Measurements from ENCODE around the gene JAKMIP1. TPM values are rescaled to one million over a fixed set of nuclear protein-coding genes. Genes with fewer than 3 reads are reported as not detected.

The JAKMIP1 gene
- total RNA-seq, 1 experiment from 2014 or later: not detected

DNA sequence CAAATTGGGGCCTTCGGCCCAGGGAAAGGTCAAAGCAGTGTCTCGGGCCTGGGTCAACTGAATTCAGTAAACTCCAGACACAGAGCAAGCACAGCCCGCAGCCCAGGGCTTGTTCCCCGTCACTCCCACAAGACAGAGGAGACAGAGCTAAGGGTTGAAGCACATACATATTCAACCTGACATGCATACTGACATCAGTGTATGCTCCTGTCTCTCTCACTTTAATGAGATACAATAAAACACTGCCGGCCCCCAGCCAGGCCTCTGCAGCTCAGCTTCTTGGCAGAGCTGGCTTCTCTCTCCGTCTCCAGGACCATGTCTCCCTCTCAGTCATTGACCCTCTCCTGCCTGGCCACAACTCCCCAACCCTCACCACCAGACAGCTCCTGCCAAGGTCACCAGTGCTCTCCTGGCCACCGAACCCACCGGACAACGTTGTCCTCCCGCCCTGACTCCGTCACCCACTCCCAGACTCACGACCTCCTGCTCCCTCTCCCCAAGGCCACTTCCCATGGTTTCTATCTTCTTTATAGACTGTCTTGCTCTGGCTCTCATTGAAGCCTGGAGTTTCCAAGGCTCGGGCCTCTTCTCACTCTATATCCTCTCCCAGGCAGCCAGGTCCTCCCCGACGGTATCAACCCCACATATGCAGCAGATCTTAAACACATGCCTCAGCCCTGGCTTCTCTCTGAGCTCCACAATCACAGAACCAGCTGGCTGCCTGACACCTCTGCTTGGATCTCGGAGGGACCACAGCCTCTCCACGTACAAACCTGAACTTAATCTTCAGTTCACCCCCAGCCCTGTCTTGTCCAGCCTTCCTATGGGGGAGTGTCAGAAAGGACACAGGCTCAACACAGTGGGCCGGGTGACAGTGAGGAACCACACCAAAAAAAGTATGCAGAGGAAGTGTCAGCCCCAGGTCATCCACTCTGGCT lies 114.4 kb downstream of the JAKMIP1 start:
- Histone ChIP-seq H3K9ac (ENCODE audit: low read length) (no peak overlapping the region), H3K27me3 (ENCODE audit: insufficient read depth, low read length) (peaks cover 19% of the 10 kb centered on the region), H3K27ac (ENCODE audit: low read depth, low read length) (no peak overlapping the region), H3K79me2 (ENCODE audit: insufficient read depth, low read length) (no peaks in the 10 kb centered on the region), H4K20me1 (ENCODE audit: insufficient read depth) (no peaks in the 10 kb centered on the region), H2AFZ (ENCODE audit: low read depth, low read length, poor library complexity, severe bottlenecking) (no peak overlapping the region), H3K4me2 (ENCODE audit: low read length) (no peak overlapping the region), H3K4me3 (replicated peaks in 1 of 2; ENCODE audit: low read depth in 1 of 2, low read length in 2 of 2) (no peak overlapping the region), H3K9me2 (ENCODE audit: insufficient read depth) (no peaks in the 10 kb centered on the region), H3K36me3 (ENCODE audit: control insufficient read depth in 1 of 2, insufficient read depth in 2 of 2, low read length in 2 of 2) (no peaks in the 10 kb centered on the region), H3K9me3 (ENCODE audit: control insufficient read depth in 1 of 2, insufficient read depth in 1 of 2, low read depth in 1 of 2, low read length in 2 of 2) (no peaks in the 10 kb centered on the region), H3K4me1 (ENCODE audit: control insufficient read depth in 1 of 2, insufficient read depth in 2 of 2, low read length in 2 of 2) (no peaks in the 10 kb centered on the region)
- ATAC-seq (no peak), DNase-seq (ENCODE audit: low read depth, low spot score) (no peak)
- RAD21 ChIA-PET (ENCODE audit: low non-redundant PET in 1 of 2, low total read pairs in 2 of 2, uncharacterized antibody in 2 of 2, unreplicated experiment in 2 of 2): interaction anchor here in 1 of 2 experiments (0.6 kb wide), 1 partner anchor 88 kb away, joined by 3 read pairs; no protein-coding TSS in a partner anchor
- BruUV-seq (replicated peaks): no TSS peak
- POLR2A ChIA-PET: no interaction called here
- CTCF ChIA-PET: interaction anchor here (1.2 to 5.3 kb wide), 3 partner anchors 87 to 88 kb away, joined by 3 to 45 read pairs (median 4); no protein-coding TSS in a partner anchor
- intact Hi-C loops (cut with micrococcal nuclease): loop anchor here (5.0 kb wide), 1 partner anchor 264 kb away; no protein-coding TSS in a partner anchor
- TF ChIP-seq, protein P1, sequence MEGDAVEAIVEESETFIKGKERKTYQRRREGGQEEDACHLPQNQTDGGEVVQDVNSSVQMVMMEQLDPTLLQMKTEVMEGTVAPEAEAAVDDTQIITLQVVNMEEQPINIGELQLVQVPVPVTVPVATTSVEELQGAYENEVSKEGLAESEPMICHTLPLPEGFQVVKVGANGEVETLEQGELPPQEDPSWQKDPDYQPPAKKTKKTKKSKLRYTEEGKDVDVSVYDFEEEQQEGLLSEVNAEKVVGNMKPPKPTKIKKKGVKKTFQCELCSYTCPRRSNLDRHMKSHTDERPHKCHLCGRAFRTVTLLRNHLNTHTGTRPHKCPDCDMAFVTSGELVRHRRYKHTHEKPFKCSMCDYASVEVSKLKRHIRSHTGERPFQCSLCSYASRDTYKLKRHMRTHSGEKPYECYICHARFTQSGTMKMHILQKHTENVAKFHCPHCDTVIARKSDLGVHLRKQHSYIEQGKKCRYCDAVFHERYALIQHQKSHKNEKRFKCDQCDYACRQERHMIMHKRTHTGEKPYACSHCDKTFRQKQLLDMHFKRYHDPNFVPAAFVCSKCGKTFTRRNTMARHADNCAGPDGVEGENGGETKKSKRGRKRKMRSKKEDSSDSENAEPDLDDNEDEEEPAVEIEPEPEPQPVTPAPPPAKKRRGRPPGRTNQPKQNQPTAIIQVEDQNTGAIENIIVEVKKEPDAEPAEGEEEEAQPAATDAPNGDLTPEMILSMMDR (IDR thresholded peaks at IDR 0.05 in 2 of 3, conservative IDR thresholded peaks at IDR 0.05 in 1 of 3; ENCODE audit: borderline replicate concordance in 1 of 3, insufficient read depth in 1 of 3, low read depth in 2 of 3, low read length in 2 of 3): no peak
- TF ChIP-seq EGR1 (IDR thresholded peaks at IDR 0.05; ENCODE audit: low read depth) (no peak), TCF7L2 (IDR thresholded peaks at IDR 0.05; ENCODE audit: borderline replicate concordance, extremely low read depth, insufficient read depth, insufficient read length) (no peak), POLR2A (IDR thresholded peaks at IDR 0.05; ENCODE audit: borderline replicate concordance, extremely low read depth, insufficient read depth, insufficient read length) (no peak), SIN3A (IDR thresholded peaks at IDR 0.05; ENCODE audit: low read depth) (no peak), YY1 (IDR thresholded peaks at IDR 0.05; ENCODE audit: extremely low read depth, insufficient replicate concordance, low read depth, low read length) (no peak), RAD21 (IDR thresholded peaks at IDR 0.05; ENCODE audit: low read depth) (no peak), ZFX (IDR thresholded peaks at IDR 0.05) (no peak), CEBPB (IDR thresholded peaks at IDR 0.05; ENCODE audit: low read depth) (no peak), FOSL1 (IDR thresholded peaks at IDR 0.05; ENCODE audit: low read depth) (no peak), SRF (IDR thresholded peaks at IDR 0.05; ENCODE audit: low read depth) (no peak), ELF1 (IDR thresholded peaks at IDR 0.05; ENCODE audit: borderline replicate concordance, low read depth) (no peak), CBX3 (IDR thresholded peaks at IDR 0.05; ENCODE audit: low read depth) (no peak), EZH2 (IDR thresholded peaks at IDR 0.05) (no peak), SP1 (IDR thresholded peaks at IDR 0.05; ENCODE audit: low read depth) (no peak), POLR2AphosphoS5 (IDR thresholded peaks at IDR 0.05; ENCODE audit: low read depth, low read length) (no peak)
- TF ChIP-seq, protein P2, sequence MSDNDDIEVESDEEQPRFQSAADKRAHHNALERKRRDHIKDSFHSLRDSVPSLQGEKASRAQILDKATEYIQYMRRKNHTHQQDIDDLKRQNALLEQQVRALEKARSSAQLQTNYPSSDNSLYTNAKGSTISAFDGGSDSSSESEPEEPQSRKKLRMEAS (IDR thresholded peaks at IDR 0.05): no peak
- TF ChIP-seq, protein P3, sequence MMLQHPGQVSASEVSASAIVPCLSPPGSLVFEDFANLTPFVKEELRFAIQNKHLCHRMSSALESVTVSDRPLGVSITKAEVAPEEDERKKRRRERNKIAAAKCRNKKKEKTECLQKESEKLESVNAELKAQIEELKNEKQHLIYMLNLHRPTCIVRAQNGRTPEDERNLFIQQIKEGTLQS (IDR thresholded peaks at IDR 0.05): no peak
